HG03558 (cell line): ENCODE results near the gene KRT84.
"Not testable (repeated sequence)": the region's sequence is repeated elsewhere in the genome, so short reads cannot be mapped to it uniquely, and the experiment has no call there.

Source experiments
- ATAC-seq: cut with Tn5 transposase; IDR thresholded peaks from one replicate; pipeline ENCODE4 v1.9.1; 2021; ENCODE audit warnings: moderate number of reproducible peaks; ENCODE audit not compliant: unreplicated experiment; ENCODE audit errors: extremely low read depth

KRT84 gene

GRCh38 chr12:52413782-52414345 is 28.4 kb upstream of the KRT84 start:
- ATAC-seq, result no peak

GRCh38 chr12:52413202-52413601 is 27.8 kb upstream of the KRT84 start:
- no peak for ATAC-seq

GRCh38 chr12:52411815-52412214 is 26.4 kb upstream of the KRT84 start:
- no peak for ATAC-seq

- not testable (repeated sequence) for ATAC-seq
These were observed 25.3 kb upstream of the KRT84 start for GRCh38 chr12:52410589-52411248.

- ATAC-seq, result no peak
These were observed 22.5 kb upstream of the KRT84 start for GRCh38 chr12:52407918-52408317.

GRCh38 chr12:52405922-52406385 is 20.5 kb upstream of the KRT84 start, which contains the start of gene KRT82:
Gene KRT82, minus strand, starts transcription at chr12:52406335. Its CDS starts 58 bp downstream, at chr12:52406277.
- no peak for ATAC-seq

GRCh38 chr12:52404951-52405350 is 19.5 kb upstream of the KRT84 start:
- no peak for ATAC-seq

GRCh38 chr12:52403561-52403960 is 18.1 kb upstream of the KRT84 start:
- no peak for ATAC-seq

- no peak for ATAC-seq
These were observed 17.6 kb upstream of the KRT84 start for GRCh38 chr12:52402873-52403540.

GRCh38 chr12:52402377-52402776 is 16.9 kb upstream of the KRT84 start:
- no peak for ATAC-seq

- no peak for ATAC-seq
These were observed 16.5 kb upstream of the KRT84 start for GRCh38 chr12:52401926-52402325.

- ATAC-seq, result no peak
These were observed 16.1 kb upstream of the KRT84 start for GRCh38 chr12:52401526-52401925.

- ATAC-seq, result no peak
These were observed 15.5 kb upstream of the KRT84 start for GRCh38 chr12:52400906-52401305.

- no peak for ATAC-seq
These were observed 14.3 kb upstream of the KRT84 start for GRCh38 chr12:52399756-52400155.

GRCh38 chr12:52398176-52398575 is 12.7 kb upstream of the KRT84 start:
- ATAC-seq, result no peak

GRCh38 chr12:52396656-52397055 is 11.2 kb upstream of the KRT84 start:
- ATAC-seq, result no peak

GRCh38 chr12:52395761-52396434 is 10.4 kb upstream of the KRT84 start:
- ATAC-seq, result no peak

- ATAC-seq, result no peak
These were observed 9.5 kb upstream of the KRT84 start for GRCh38 chr12:52394836-52395405.

- ATAC-seq, result no peak
These were observed 7.1 kb upstream of the KRT84 start for GRCh38 chr12:52392465-52393007.

- no peak for ATAC-seq
These were observed 6.2 kb upstream of the KRT84 start for GRCh38 chr12:52391618-52392002.
